Psoas muscle (tissue), 8 donors: ENCODE data around the gene EHD2. TPM values are rescaled to one million over a fixed set of nuclear protein-coding genes. Genes with fewer than 3 reads are reported as not detected.

Source experiments
- ATAC-seq, 4 donors: fragments of 200-7000 bp; cut with Tn5 transposase; one replicate each; pipeline ENCODE4 v1.9.1; 2020; ENCODE audit warnings: moderate library complexity in 3 of 4, mild to moderate bottlenecking in 2 of 4
- DNase-seq, 2 donors: peaks; one replicate each; pipeline ENCODE4 v3.0.0-alpha.2; 2020
- H3K27ac ChIP-seq: fragments of 200-600 bp; one replicate; pipeline ENCODE4 v1.8.0; 2022
- H3K27me3 ChIP-seq, 3 donors: fragments of 200-600 bp in 1 of 3; one replicate each; pipeline versions ENCODE4 v1.6.1 to v1.8.0; 2013 to 2022; ENCODE audit warnings: low read length in 2 of 3, mild to moderate bottlenecking in 2 of 3, moderate library complexity in 1 of 3; ENCODE audit not compliant: insufficient read depth in 3 of 3
- H3K36me3 ChIP-seq, 2 donors: fragments of 200-600 bp in 1 of 2; one replicate each; pipeline versions ENCODE4 v1.6.1 to v1.8.0; 2013 to 2022; ENCODE audit warnings: low read depth in 1 of 2, mild to moderate bottlenecking in 1 of 2, moderate library complexity in 1 of 2; ENCODE audit not compliant: insufficient read depth in 1 of 2
- H3K4me1 ChIP-seq: fragments of 200-600 bp; one replicate; pipeline ENCODE4 v1.8.0; 2022
- H3K4me3 ChIP-seq: fragments of 200-600 bp; one replicate; pipeline ENCODE4 v1.8.0; 2022; ENCODE audit warnings: mild to moderate bottlenecking
- H3K9me3 ChIP-seq: fragments of 200-600 bp; one replicate; pipeline ENCODE4 v1.8.0; 2022
- CTCF ChIP-seq: fragments of 200-600 bp; IDR thresholded peaks from one replicate; pipeline ENCODE4 v1.8.0; 2022; ENCODE audit warnings: antibody characterized with exemption
- WGBS, 3 donors: extraction: QIAGEN DNeasy Blood & Tissue Kit; methylation state at CpG; one replicate each; pipeline versions ENCODE4 v1.1.6 to v1.1.7; 2013; 5-methylcytosine and 5-hydroxymethylcytosine counted together
- intact Hi-C, 2 donors: fragments of 100-400 bp; cut with DNase I; formaldehyde crosslinking; loops; one replicate each; pipeline versions ENCODE4 v1.11.0 to v1.14.2; 2022
- polyA plus RNA-seq, 3 donors: library from polyadenylated mRNA; stranded (reverse); fragments of 200-250 nt; gene quantifications; one replicate each; pipeline ENCODE4 v1.2.3, GENCODE V29; 2013
- total RNA-seq, 4 donors: library from RNA; stranded (reverse); fragmentation: NEBNext Ultra II Directional in 2 of 4; extraction: Animal tissue kit (Norgen Biotek cat#: 25700) in 2 of 4; gene quantifications; one replicate each; pipeline versions ENCODE4 v1.2.1 to v1.2.4, GENCODE V29; 2021 to 2023
- donor health status: healthy with polysubstance abuse.
- donor health status: DM: no; HTN: no; CAD: no; lungs with moderate emphysema.
- donor health status: Bipolar disorder and iron deficiency.
- donor health status: healthy.
- donor health status: DM: yes; HTN: yes; CAD: no.
- donor health status: DM: no; HTN: no; CAD: no.
- donor health status: DM: no; HTN: no; CAD: no.
- donor health status: DM: yes; HTN: yes; CAD: no.

Gene EHD2
- total and polyA plus RNA-seq, 7 donors: 14.7 to 46.3 (median 27.8) TPM

GRCh38 chr19:47693489-47693888 lies 19.7 kb upstream of the EHD2 start:
- no peak overlapping the region for H3K4me3 ChIP-seq
- no peaks in the 10 kb centered on the region for H3K9me3 ChIP-seq
- H3K36me3 ChIP-seq: peaks cover 0 to 19% of the 10 kb centered on the region in 2 donors
- WGBS, 3 donors: 89 to 97% (median 92%) methylated on average over 11 to 17 of the region's 17 CpGs
- DNase-seq (peak in 1 of 2 donors; percentile 23), ATAC-seq (no peak)
- H3K27ac ChIP-seq: no peak overlapping the region
- TF ChIP-seq CTCF: no peak
- H3K4me1 ChIP-seq: no peaks in the 10 kb centered on the region
- H3K27me3 ChIP-seq: no peaks in the 10 kb centered on the region
- intact Hi-C loops: no loop called here

- DNase-seq: peak in 1 of 2 donors; percentile 46
- H3K4me3 ChIP-seq: no peak overlapping the region
- no peaks in the 10 kb centered on the region for H3K4me1 ChIP-seq
- H3K27me3 ChIP-seq: no peaks in the 10 kb centered on the region
- TF ChIP-seq CTCF: no peak
- WGBS, 3 donors: 87 to 100% (median 89%) methylated on average over 5 to 14 of the region's 14 CpGs
- peaks cover 0 to 23% of the 10 kb centered on the region in 2 donors for H3K36me3 ChIP-seq
- ATAC-seq: no peak
- intact Hi-C loops: no loop called here
- no peak overlapping the region for H3K27ac ChIP-seq
- H3K9me3 ChIP-seq: no peaks in the 10 kb centered on the region
These were observed 19.3 kb upstream of the EHD2 start for GRCh38 chr19:47693903-47694302.

- Histone ChIP-seq H3K4me1 (no peaks in the 10 kb centered on the region), H3K9me3 (no peaks in the 10 kb centered on the region), H3K27me3 (no peaks in the 10 kb centered on the region), H3K4me3 (no peak overlapping the region), H3K36me3 (peaks cover 0 to 31% of the 10 kb centered on the region in 2 donors), H3K27ac (no peak overlapping the region)
- no peak for TF ChIP-seq CTCF
- DNase-seq (peak in 1 of 2 donors; percentile 48), ATAC-seq (no peak)
- 87 to 92% (median 89%) methylated on average over 26 to 28 of the region's 28 CpGs for WGBS, 3 donors
- intact Hi-C loops: loop anchor here (5.0 kb wide), 3 partner anchors 92 to 182 kb away; no protein-coding TSS in a partner anchor
These were observed 18.6 kb upstream of the EHD2 start for GRCh38 chr19:47694466-47695273.

GRCh38 chr19:47695533-47696262 lies 17.5 kb upstream of the EHD2 start:
- H3K9me3 ChIP-seq: no peaks in the 10 kb centered on the region
- H3K27me3 ChIP-seq: no peaks in the 10 kb centered on the region
- intact Hi-C loops: loop anchor here (5.0 kb wide), 3 partner anchors 93 to 183 kb away; no protein-coding TSS in a partner anchor
- H3K4me3 ChIP-seq: no peak overlapping the region
- ATAC-seq: no peak
- no peaks in the 10 kb centered on the region for H3K4me1 ChIP-seq
- H3K36me3 ChIP-seq: peaks cover 0 to 41% of the 10 kb centered on the region in 2 donors
- TF ChIP-seq CTCF: no peak
- H3K27ac ChIP-seq: no peak overlapping the region
- 85 to 89% (median 88%) methylated on average over 26 of the region's 26 CpGs for WGBS, 3 donors
- peak in 1 of 2 donors; percentile 44 for DNase-seq
